Breast epithelium (tissue), 4 donors: Measurements from ENCODE around the gene TDP1. TPM values are rescaled to one million over a fixed set of nuclear protein-coding genes. Genes with fewer than 3 reads are reported as not detected.

Experiments used
- DNase-seq, 2 donors: peaks; one replicate each; pipeline ENCODE4 v3.0.0-alpha.2; 2019; ENCODE audit warnings: low spot score in 2 of 2
- H3K27ac ChIP-seq, 2 donors: fragments of 200-600 bp; sonication (generic) in 1 of 2; one replicate each; pipeline ENCODE4 v1.5.1; 2016 to 2019; ENCODE audit warnings: mild to moderate bottlenecking in 1 of 2
- H3K27me3 ChIP-seq, 2 donors: fragments of 200-600 bp; sonication (generic) in 1 of 2; one replicate each; pipeline versions ENCODE4 v1.5.1 to v1.6.0; 2017 to 2019; ENCODE audit warnings: control low read depth in 1 of 2, mild to moderate bottlenecking in 1 of 2
- H3K36me3 ChIP-seq: fragments of 200-600 bp; one replicate; pipeline ENCODE4 v1.5.1; 2019
- H3K4me1 ChIP-seq, 2 donors: fragments of 200-600 bp; sonication (generic); one replicate each; pipeline ENCODE4 v1.5.1; 2016 to 2019; ENCODE audit warnings: control low read depth in 1 of 2
- H3K4me3 ChIP-seq, 3 donors: fragments of 200-600 bp; sonication (generic); 1 replicate in 2 of 3; 2 replicates in 1 of 3; pipeline ENCODE4 v1.5.1; 2016 to 2019; ENCODE audit warnings: mild to moderate bottlenecking in 3 of 3, moderate library complexity in 2 of 3
- H3K9me3 ChIP-seq, 2 donors: fragments of 200-600 bp; sonication (generic) in 1 of 2; one replicate each; pipeline ENCODE4 v1.5.1; 2016 to 2019; ENCODE audit warnings: control low read depth in 1 of 2
- CTCF ChIP-seq, 3 donors: fragments of 450-650 bp; IDR thresholded peaks; one replicate each; pipeline ENCODE4 v1.5.1; 2016 to 2017; ENCODE audit warnings: antibody characterized with exemption in 3 of 3, mild to moderate bottlenecking in 3 of 3, moderate library complexity in 3 of 3
- POLR2A ChIP-seq: fragments of 450-650 bp; IDR thresholded peaks from one replicate; pipeline ENCODE4 v1.6.1; 2016; ENCODE audit warnings: antibody characterized with exemption, mild to moderate bottlenecking, moderate library complexity
- POLR2AphosphoS5 ChIP-seq, 3 donors: sonication (generic); formaldehyde crosslinking; IDR thresholded peaks; one replicate each; pipeline ENCODE4 v1.6.1; 2017; ENCODE audit warnings: antibody characterized with exemption in 3 of 3
- intact Hi-C: fragments of 100-400 bp; cut with DNase I; formaldehyde crosslinking; loops from one replicate; pipeline ENCODE4 v1.15.1; 2023; ENCODE audit warnings: low total_unique reads
- total RNA-seq, 3 donors: library from RNA; depleted of rRNA; stranded (reverse); fragments of >200 nt; gene quantifications; one replicate each; pipeline ENCODE4 v1.1.0, GENCODE V29; 2016

The TDP1 gene
- total RNA-seq, 3 donors from 2014 or later, result 9.6 to 29.9 (median 16.7) TPM

- intact Hi-C loops, result no loop called here
- no peak for DNase-seq
- no peak overlapping the region for H3K27ac ChIP-seq
Observed at GRCh38 chr14:89924268-89924667, 31.5 kb upstream of the TDP1 start.

GRCh38 chr14:89926694-89927093 lies 29.0 kb upstream of the TDP1 start:
- Histone ChIP-seq H3K4me1 (no peaks in the 10 kb centered on the region), H3K36me3 (peaks cover 7% of the 10 kb centered on the region), H3K27me3 (no peaks in the 10 kb centered on the region), H3K9me3 (no peaks in the 10 kb centered on the region), H3K27ac (peak overlapping the region in 1 of 2 donors; percentile 29), H3K4me3 (no peak overlapping the region)
- DNase-seq, result no peak
- TF ChIP-seq POLR2A (no peak), POLR2AphosphoS5 (IDR thresholded peaks at IDR 0.05) (no peak), CTCF (IDR thresholded peaks at IDR 0.05) (no peak)
- intact Hi-C loops, result no loop called here

More at GRCh38 chr14:89924268-89924667, 31.5 kb upstream of the TDP1 start:
- no peak for TF ChIP-seq POLR2AphosphoS5 (IDR thresholded peaks at IDR 0.05)
- TF ChIP-seq POLR2A, result no peak
- TF ChIP-seq CTCF (IDR thresholded peaks at IDR 0.05), result no peak
- no peaks in the 10 kb centered on the region for H3K4me1 ChIP-seq
- no peak overlapping the region for H3K4me3 ChIP-seq
- H3K9me3 ChIP-seq, result no peaks in the 10 kb centered on the region
- peaks cover 7% of the 10 kb centered on the region for H3K36me3 ChIP-seq
- H3K27me3 ChIP-seq, result no peaks in the 10 kb centered on the region

- Histone ChIP-seq H3K4me3 (no peak overlapping the region), H3K27ac (peak overlapping the region in 1 of 2 donors; percentile 29), H3K27me3 (no peaks in the 10 kb centered on the region), H3K9me3 (no peaks in the 10 kb centered on the region), H3K36me3 (peaks cover 7% of the 10 kb centered on the region), H3K4me1 (no peaks in the 10 kb centered on the region)
- no peak for DNase-seq
- intact Hi-C loops, result no loop called here
- TF ChIP-seq POLR2A (no peak), POLR2AphosphoS5 (IDR thresholded peaks at IDR 0.05) (no peak), CTCF (IDR thresholded peaks at IDR 0.05) (no peak)
Observed at GRCh38 chr14:89927186-89927865, 28.4 kb upstream of the TDP1 start.

- H3K4me1 ChIP-seq, result no peaks in the 10 kb centered on the region
- H3K36me3 ChIP-seq, result peaks cover 7% of the 10 kb centered on the region
- no peaks in the 10 kb centered on the region for H3K27me3 ChIP-seq
- H3K4me3 ChIP-seq, result no peak overlapping the region
- no peak for DNase-seq
- no peak for TF ChIP-seq CTCF (IDR thresholded peaks at IDR 0.05)
- TF ChIP-seq POLR2A, result no peak
- TF ChIP-seq POLR2AphosphoS5 (IDR thresholded peaks at IDR 0.05), result no peak
- intact Hi-C loops, result no loop called here
- no peaks in the 10 kb centered on the region for H3K9me3 ChIP-seq
- no peak overlapping the region for H3K27ac ChIP-seq
Observed at GRCh38 chr14:89933002-89933401, 22.7 kb upstream of the TDP1 start.

- intact Hi-C loops, result loop anchor here (5.0 kb wide), 1 partner anchor 716 kb away; no protein-coding TSS in a partner anchor
- no peak for TF ChIP-seq POLR2AphosphoS5 (IDR thresholded peaks at IDR 0.05)
- TF ChIP-seq POLR2A, result no peak
- TF ChIP-seq CTCF (IDR thresholded peaks at IDR 0.05), result no peak
- Histone ChIP-seq H3K27ac (no peak overlapping the region), H3K27me3 (no peaks in the 10 kb centered on the region), H3K36me3 (no peaks in the 10 kb centered on the region), H3K4me3 (no peak overlapping the region), H3K4me1 (no peaks in the 10 kb centered on the region), H3K9me3 (no peaks in the 10 kb centered on the region)
- no peak for DNase-seq
Observed at GRCh38 chr14:89936654-89937185, 19.0 kb upstream of the TDP1 start.
